Left colon (tissue), 2 donors: ENCODE measurements around the gene CEL. TPM values are rescaled to one million over a fixed set of nuclear protein-coding genes. Genes with fewer than 3 reads are reported as not detected.

Source experiments
- ATAC-seq: fragments of 200-7000 bp; cut with Tn5 transposase; one replicate; pipeline ENCODE4 v1.9.1; 2020; ENCODE audit warnings: mild to moderate bottlenecking, moderate library complexity
- DNase-seq, 2 donors: peaks; one replicate each; pipeline ENCODE4 v3.0.0-alpha.2; 2020
- intact Hi-C, 2 donors: fragments of 100-400 bp; cut with DNase I in 1 of 2; cut with micrococcal nuclease in 1 of 2; formaldehyde crosslinking; loops; one replicate each; pipeline versions ENCODE4 v1.11.2 to v1.14.0; 2022; cut with DNase I, micrococcal nuclease
- total RNA-seq, 2 donors: library from RNA; stranded (reverse); fragmentation: NEBNext Ultra II Directional; extraction: Animal tissue kit (Norgen Biotek cat#: 25700); gene quantifications; one replicate each; pipeline ENCODE4 v1.2.1, GENCODE V29; 2021
- donor health status: DM: no; HTN: no; CAD: no.
- donor health status: DM: yes; HTN: yes; CAD: no.

Gene CEL
- total RNA-seq, 2 donors from 2014 or later = 0.64 to 2.4 TPM

DNA sequence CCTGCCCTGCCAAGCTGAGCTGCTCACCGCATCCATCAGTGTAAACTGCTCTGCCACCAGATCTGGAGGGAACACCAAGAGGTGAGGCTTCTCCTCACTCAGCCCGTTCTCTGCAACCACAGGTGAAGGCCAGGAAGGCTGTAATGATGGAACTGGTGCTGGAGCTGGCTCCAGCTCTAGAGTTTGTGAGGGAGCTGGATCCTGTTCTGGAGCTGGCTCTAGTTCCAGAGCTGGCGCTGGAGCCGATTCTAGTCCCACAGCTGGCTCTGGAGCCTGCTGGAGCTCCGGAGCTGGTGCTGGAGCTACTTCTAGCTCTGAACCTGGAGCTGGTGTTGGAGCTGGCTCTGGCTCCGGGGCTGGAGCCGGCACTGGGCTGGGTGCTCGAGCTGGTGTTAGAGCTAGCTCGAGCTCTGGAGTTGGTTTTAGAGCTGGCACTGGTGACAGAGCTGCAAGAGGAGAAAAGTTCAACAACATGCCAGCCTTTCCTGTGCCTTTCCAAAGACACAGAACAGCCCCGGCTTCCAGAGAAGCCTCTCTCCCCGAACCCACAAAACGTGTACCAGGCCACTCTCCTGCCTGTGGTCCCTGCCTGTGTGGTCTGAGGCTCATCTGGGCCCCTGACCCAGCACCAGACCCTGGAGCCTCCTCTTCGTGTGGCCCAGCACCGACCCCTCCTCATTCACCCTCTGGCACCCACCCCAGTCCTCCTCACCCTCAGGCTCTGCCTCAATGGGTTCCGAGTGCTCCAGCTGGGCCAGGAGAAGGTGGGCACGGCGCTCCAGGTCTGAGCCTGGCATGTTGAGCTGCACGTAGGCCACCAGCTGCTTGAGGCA, 46.4 kb downstream of the CEL start:
- intact Hi-C loops = no loop called here
- DNase-seq = peak in 1 of 2 donors; percentile 15
- ATAC-seq = no peak

DNA sequence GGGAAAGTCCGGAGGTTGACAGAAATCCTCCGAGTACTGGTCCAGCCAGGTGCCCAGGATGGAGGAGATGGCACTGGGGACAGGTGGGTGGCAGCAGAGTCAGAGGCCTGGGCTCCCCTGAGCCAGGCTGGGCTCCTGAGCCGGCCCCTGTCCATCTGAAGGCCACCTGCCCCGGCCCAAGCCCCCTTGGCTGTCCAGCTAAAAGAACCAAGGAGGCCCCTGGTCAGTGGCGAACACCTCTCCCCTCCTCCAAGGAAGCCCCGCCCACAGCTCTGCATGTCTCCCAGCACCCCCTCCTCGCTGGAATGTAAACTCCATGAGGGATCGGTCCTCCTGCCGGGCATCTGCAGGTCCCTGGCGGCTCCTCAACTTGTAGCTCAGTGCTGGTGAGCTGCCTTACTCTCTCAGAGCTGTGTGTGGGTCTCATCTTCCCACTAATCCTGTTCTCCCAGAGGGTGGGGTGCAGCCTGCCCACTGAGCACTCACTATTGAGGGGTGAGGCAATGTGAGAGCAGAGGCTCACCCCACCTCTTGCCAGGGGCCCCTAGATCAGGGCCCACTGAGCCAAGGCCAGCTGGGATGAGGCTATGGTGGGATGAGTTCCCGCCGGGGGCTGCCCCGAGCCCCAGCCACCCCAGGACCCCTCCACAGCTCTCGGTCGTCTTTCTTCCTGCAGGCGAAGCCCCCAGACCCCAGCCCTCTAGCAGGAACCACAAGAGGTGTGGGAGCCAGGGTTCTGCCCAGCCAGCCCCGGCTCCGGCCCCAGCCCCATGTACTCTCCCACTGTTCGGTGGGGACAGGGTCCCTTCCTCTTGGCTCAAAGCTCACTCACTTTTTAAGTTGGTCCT, 47.2 kb downstream of the CEL start:
- no peak for ATAC-seq
- peak in 1 of 2 donors; percentile 26 for DNase-seq
- intact Hi-C loops = no loop called here

DNA sequence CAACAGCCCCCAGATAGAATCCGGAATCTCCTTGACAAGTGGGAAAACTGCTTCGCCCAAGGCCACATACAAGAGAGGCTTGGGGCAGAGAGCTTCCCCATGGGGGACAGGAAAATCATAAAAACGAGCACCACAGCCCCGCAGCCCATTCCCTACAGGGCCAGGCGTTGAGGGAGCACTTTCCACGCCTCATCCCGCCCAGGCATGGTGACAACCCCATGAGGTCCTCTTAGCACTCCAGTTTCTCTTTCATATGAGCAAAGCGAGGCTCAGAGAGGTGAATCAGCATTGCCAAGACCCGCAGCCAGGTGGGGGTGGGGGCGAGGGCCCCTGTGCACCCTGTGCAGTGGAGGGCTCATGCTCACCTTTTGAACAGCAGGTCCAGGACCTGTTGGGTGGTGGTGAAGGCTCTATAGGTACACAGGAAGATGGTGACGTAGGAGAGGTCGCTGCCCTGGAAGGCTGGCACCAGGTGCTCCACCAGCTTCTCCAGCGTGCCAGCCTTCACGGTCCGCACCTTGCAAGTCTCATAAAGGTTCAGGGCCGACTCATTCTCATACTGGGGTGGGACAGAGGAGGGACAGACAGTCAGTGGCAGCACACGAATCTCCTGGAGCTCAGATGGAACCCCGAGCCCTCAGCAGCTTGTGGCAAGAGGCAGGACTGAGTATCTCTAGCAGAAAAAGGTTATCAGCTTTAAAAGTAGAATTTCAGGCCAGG, 48.3 kb downstream of the CEL start:
- no peak for ATAC-seq
- intact Hi-C loops = no loop called here
- DNase-seq = peak in 1 of 2 donors; percentile 14

DNA sequence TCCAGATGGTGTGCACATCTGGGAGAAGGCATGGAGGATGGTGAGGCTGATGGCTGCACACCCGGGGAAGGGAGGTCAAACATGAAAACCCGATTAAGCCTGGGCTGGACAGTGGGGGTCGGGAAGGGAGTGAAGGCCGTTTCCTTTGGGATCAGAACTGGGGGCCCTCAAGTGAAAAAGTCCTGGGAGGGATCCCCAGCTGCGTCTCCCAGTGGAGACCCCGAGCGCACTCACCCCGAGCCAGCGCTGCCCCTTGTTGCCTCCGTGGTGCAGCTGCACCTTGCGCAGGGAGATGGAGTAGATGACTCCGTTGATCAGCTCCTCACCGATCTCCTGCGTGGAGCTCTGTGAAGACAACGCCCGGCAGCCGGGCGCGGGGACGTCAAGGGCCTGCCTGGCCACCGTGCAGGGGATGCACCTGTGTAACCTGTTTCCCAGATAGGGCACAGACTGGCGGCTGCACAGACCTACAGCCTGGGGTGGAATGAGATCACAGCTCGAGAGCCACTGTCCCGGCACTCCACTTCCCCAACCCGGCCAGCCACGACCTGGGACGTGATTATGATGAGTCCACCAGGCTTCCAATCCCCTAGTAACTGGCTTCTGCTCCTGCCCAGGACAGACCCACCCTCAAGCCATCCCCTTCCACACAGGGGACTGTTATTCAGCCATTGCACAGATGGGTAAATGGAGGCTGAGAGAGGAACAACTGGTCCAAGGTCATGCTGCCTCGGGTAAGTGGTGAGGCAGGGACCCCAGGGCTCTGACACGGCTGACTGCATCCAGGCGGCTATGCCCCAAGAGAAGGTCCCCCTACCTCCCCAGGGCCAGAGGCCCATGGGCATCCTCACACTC, 50.3 kb downstream of the CEL start:
- peak; percentile 1 to 22 for DNase-seq
- ATAC-seq = no peak
- intact Hi-C loops = no loop called here

DNA sequence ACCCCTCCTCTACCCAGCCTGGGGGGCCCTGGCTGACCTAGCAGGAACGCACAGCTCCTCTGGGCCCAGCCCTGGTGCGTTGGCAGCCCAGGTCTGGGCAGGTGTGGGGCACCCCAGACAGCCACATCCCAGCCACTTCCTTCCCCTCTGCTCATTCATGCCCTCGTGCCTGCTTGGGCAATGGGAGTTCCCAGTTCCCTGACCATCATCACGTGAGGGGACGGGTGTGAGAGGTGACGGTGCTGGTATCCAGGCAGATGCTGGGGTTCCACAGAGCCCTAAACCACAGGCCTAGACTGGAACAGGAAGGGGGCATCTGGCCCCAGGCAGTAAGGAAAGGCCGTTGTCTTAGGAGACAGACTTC, 50.9 kb downstream of the CEL start:
- ATAC-seq (no peak), DNase-seq (peak in 1 of 2 donors; percentile 62)
- intact Hi-C loops = no loop called here

DNA sequence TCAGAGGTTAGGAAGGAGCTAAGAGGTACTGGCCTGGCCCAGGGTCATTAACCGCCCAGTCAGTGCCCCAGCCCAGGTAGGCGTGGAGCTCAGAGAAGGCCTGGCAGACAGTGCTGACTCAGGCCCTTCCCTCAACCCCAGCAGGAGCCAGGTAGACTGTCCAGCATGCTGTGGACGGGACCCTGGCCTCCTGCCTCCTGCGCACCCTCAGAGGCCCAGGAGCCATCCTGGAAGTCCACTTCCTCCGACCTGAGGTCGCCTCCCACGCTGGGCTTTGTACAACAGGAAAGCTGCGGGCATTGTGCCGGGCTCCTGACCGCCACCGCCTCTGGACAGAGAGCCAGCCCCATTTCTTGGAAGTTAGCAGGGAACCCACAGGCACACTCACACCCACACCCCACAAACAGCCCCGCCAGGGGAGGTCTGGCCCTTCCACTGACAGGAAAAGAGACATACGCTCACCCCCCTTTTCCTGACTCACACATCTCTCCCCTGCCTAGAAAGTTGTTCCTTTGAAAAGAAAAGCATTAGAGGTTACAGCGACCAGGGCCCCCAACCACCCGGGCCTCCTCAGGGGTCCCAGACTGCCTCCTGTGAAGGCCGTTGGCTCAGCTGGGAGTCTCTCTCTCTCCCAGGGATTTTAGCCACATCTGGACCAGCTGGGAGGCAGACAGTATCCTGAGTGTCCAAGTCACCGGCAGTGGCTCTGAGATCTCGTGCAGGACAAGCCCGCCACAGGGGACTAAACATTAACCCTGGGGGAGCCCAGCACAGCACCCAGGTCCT, 51.6 kb downstream of the CEL start:
- intact Hi-C loops = no loop called here
- peak; percentile 22 for ATAC-seq

DNA sequence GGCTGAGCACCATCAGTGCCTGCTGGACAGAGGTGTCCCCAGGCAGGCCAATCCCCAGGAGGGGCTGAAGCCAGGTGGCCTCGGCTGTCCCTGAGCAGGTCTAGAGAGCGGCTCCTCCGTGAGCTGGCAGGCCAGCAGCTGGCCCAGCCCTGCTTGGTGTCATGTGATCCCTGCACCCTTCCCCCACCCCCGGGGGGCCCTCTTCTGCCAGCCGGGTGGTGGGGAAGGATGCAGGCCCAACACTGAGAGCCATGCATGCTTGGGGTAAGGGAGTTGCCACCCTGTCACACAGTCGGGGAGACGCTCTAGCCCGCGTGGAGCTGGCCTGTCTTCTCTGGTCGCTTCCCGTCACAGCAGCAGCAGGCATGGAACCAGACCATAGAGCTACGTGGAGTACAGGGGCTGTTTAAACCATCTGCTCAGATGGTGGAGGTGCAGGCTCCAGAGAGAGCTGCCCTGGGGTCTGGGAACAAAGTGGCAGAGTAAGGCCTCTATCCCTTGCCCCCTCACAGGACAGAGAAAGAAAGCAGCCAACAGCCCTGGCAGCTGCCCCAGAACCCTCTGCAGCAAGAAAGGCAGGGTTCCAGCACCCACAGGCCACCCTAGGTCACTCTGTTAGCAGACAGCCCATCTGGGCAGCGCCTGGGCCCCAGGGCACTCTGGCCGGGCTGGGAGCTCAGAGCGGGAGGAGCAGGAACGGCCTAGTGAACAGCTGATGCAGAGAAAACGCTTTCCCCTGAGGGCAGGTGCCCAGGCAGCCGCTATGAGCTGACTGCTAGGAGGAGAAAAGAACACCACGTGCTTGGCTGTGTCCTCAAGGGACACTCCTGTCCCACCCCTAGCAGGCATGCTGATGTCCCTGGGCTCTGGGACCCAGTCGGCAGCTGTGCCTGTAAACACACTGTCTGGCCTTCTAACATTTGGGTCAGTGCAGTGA, 52.4 kb downstream of the CEL start:
- intact Hi-C loops = no loop called here
- DNase-seq = peak in 1 of 2 donors; percentile 61
- no peak for ATAC-seq

More for the DNA sequence above, 51.6 kb downstream of the CEL start:
- peak in 1 of 2 donors; percentile 35 for DNase-seq

DNA sequence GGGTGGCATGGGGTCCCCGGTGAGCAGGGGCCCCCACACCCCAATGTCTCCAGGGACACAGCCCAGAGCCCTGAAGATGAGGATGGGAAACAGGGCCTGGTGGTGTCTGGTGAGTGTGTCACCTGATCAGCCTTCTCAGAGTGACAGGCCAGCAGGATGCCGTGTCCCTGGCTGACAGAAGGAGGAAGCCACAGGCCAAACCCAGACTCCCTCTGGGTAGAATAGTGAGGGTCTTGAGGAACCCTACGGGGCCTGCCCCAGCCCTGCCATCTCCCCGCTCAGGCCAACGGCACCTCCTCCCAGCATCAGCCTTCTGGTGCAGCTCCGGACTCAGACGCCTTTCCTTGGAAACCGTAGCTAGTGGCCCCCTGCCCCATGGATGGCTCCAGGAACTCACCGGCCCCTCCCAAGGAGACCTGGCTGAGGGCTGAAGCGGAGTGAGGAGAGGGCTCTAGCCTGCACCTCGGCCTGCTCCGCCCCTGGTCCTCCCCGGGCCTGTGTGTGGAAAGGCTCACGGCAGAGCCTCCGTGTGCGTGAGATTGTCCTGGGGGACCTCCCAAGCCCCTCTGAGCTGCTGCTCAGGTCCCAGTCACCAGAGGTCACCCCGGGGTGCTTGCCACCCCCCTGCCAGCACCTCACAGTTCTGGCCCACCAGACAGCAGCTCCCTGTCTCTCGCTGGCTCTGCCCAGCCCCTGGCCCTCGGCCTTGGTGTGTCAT, 53.3 kb downstream of the CEL start:
- no peak for ATAC-seq
- DNase-seq = peak; percentile 6 to 42
- intact Hi-C loops = no loop called here

DNA sequence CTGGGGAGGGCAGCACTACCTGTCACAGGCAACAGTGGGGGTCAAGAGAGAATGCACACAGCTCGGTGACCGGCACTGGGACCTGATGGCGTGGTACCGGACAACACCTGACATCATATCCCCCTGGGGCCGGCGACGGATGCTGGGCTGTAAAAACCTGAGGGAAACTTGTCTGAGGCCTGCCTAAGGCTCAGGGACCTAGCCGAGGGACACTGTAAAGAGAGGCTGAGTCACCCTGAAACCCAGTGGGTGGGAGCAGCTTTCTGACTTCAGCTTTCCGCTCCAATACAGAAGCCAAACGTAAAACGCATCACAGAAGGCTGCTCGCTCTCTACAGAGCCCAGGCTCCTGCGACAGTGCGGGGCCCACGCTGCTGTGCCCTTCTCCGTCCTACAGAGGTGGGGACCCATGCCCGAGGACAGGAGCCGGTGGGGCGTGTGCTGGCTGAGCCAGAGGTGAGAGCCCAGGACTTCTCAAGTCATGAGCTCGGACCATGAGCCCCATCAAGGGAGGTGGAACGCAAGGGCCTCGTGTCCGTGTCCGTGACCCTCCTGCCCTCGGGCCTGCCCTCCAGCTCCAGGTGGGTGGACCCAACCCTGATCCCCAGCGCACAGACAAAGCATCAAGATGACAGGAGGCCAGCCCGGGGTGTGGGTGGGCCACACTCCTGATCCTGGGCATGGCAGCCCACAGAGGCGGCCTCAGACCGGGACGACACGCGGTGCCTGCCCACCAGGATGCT, 54.0 kb downstream of the CEL start:
- ATAC-seq = no peak
- intact Hi-C loops = no loop called here
- peak in 1 of 2 donors; percentile 32 for DNase-seq

DNA sequence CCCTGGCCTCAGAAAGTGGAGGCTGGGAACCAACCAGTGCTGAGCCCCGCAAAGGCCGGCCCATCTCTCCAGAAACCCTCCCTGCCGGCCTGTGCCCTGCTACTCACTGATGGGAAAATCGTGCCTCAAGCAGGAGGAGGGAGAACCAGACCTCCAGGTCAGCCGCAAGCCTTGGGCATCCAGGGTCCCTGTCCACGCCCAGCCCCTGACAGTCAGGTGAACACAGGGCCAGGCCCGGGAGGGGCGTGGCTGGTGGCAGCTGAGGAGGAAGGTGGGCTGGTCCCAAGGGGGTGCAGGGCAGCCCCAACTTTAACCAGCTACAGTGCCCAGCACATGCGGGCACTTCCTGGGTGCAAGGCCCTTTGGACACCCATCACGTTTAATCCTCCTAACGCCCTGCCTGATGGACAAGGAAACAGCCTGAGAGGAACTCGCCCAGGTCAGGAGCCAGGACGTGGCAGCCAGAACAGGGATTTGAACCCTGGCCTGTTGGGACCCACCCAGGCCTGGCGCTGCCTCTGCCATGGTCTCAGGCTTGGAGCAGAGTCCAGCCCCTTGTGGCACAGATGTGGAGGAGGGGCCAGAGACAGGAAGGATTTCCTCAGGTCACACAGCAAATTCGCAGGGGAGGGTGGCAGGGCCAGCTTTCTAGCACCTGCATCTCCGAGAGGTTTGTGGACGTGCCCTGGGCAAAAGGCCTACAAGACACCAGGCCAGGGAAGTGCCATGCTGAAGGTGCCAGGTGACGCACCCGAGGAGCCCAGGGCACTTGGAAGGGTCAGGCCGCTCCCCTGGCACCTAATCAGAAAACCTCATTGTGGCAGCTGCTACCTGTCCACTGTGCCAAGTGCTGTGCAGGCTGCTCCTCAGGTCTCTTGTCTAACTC, 54.8 kb downstream of the CEL start:
- ATAC-seq (peak; percentile 34), DNase-seq (peak in 1 of 2 donors; percentile 38)
- intact Hi-C loops = no loop called here

DNA sequence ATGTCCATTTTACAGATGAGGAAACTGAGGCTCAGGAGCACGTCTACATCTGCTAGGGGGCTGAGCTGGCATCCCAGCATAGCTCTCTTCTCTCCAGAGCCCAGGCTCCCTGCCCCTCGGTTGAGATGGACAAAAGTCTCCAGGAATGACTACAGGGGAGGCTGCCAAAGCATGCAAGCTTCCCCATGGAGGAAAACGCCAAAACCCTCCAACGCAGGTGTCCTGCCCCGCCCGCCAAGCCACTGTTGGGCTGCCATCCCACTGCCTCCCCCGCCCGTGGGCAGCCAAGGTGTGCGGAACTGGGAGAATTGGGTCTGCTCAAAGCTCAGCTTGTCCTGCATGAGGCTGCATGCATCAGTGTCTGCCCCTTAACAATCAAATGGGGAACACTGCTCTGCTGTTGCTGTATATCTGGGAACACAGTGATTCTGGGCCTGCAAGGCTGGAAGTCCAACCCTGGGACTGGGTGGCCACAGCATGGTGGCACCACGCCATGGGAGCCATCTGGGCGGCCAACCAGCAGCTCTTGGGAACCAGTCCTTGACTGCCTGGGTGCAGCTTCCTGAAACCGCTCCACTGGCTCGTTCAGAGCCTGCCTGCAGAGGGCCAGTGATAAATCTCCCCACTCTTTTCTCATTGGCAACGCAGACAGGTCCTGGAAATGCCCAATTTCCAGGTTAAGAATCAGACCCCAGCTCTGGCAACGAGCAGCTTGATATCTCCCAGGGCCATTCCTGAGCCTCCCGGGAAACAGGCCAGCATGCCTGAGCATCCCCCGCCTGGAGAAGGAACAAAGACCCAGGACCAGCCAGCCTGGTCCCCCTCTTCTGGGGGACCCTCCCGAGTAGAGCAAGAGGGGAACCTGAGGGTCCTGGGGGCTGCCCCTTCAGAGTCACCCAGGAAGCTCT, 55.7 kb downstream of the CEL start:
- DNase-seq (peak; percentile 46 to 53), ATAC-seq (no peak)
- intact Hi-C loops = no loop called here

DNA sequence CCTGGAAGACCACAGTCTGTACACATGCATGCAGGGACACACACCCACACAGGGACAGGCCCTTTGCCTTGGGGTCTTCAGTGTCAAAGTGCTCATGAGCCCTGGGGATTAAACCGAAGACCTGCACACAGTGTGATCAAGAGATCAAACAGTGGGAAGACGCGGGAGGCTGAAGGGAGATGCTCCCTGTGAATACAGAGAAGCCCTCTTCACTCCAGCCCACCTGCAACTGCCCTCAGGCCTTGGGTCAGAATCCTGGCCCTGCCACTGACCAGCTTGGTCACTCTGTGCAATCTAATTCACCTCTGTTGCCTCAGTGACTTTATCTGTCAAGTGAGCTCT, 56.4 kb downstream of the CEL start:
- peak in 1 of 2 donors; percentile 4 for DNase-seq
- ATAC-seq = no peak
- intact Hi-C loops = no loop called here

DNA sequence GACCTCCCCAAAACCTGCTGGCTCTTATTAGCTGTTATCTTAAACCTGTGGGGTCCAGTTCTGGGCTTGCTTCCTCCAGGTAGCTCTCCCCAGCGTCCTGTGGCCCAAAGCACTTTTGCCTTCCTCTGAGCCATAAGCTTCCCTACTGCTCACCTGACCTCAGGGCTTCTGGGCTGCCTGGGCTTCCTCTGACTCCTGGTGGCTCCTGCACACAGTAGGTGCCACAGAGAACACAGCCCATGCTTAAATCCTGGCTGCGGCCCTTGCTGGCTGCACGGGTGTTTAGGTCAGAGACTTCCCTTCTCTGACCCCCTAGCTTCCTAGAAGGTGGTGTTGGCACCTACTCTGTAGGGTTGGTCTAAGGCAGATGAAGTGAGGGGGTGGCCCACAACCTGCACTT, 56.8 kb downstream of the CEL start:
- intact Hi-C loops = no loop called here
- DNase-seq = peak in 1 of 2 donors; percentile 4
- no peak for ATAC-seq
